ENCODE results near the gene SLC6A4.

The SLC6A4 gene

GRCh38 chr17:30235386-30236296 lies at the start of gene SLC6A4:
SLC6A4 (minus strand) TSS chr17:30235697; CDS start chr17:30221958, 13,739 bp downstream.
- no peak for DNase-seq

GRCh38 chr17:30279156-30279555 lies 43.7 kb upstream of the SLC6A4 start:
- no peak for DNase-seq

DNA sequence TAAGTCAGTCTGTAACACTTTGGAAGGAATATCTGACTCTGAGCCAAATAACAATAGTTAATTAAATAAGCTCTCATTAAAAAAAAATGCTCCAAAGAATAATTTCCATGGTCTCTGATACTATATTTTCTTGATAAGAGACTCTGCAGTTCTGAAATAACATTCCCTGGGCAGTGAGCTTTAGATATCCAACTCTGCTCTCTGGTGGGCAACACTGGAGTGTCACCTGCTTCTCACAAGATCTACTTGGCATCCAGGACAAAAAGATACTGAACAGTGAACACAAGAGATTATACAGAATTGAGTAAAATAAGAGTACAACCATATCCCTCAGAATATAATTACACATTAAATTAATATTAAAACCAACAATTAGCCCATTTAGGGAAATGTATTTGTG lies 42.5 kb upstream of the SLC6A4 start:
- no peak for DNase-seq

- no peak for DNase-seq
Observed at GRCh38 chr17:30275911-30276310, 40.4 kb upstream of the SLC6A4 start.

DNA sequence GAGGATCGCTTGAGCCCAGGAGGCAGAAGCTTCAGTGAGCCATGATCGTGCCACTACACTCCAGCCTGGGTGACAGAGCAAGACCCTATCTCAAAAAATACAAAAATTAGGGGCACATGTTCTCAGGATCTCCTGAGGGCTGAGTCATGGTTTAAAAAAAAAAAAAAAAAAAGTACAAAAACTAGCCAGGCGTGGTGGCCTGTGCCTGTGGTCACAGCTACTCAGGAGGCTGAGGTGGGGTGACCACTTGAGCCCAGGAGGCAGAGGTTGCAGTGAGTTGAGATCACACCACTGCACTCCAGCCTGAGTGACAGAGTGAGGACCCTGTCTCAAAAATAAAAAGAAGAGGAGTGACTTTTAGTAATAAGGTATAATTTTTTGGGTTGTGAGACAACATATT lies 39.4 kb upstream of the SLC6A4 start:
- DNase-seq: no peak

DNA sequence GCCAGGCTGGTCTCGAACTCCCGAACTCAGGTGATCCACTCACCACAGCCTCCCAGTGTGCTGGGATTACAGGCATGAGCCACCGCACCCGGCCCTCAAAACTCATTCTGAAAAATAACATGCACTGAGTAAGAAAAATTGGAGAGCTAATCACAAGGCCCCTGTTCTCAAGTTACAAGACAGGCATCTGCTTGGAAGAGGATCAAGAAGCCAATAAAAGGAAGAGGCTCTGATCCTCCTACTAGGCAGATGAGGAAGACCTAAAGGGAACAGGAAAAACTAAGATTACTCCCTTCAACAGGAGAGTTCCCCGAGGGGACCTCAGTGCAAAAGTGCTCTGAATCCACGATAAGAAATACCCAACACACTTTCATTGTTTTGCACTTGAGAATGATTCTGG lies 37.9 kb upstream of the SLC6A4 start:
- no peak for DNase-seq

- DNase-seq: no peak
Observed at GRCh38 chr17:30271102-30271501, 35.6 kb upstream of the SLC6A4 start.

- no peak for DNase-seq
Observed at GRCh38 chr17:30267625-30268024, 32.1 kb upstream of the SLC6A4 start.

- no peak for DNase-seq
Observed at GRCh38 chr17:30263552-30264333, 28.2 kb upstream of the SLC6A4 start.

- no peak for DNase-seq
Observed at GRCh38 chr17:30256756-30257506, 21.4 kb upstream of the SLC6A4 start.

DNA sequence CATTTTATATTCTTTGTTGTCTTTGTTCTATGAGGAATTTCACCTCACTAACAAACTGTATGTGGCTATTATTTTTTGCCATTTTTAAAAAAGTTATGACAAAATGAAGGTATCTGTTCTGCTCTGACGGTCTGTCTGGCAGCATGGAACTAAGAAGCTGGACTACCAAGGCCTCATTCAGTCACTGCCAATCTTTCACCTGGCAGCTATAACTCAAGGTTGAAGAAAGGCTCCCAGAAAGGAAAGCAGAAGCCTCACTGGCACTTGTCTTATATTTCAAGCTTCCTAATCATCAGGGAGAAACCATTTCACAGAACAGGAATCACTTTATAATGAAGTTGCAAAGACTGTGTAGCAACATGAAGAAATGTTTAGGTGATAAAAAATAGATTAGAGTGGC lies 18.7 kb upstream of the SLC6A4 start:
- no peak for DNase-seq

DNA sequence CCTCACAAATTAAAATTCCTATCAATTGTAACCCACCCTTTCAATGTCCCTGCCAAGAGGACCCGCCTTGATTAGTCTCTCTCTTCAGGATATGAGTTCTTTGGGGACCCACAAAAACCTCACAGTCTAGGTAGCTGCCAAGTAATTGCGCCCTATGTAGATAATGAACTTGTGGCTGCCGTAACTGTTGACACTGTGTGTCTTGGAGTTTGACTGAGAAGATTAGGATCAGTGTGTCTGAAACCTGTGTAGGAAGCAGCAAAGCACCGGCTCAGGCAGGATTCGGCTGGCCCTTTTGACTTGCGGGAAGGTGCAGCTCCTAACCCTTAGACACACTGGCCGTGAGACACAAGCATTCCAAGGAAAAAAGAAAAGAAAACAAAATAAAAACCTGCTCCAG lies 17.8 kb upstream of the SLC6A4 start:
- DNase-seq: no peak

GRCh38 chr17:30251931-30252330 lies 16.4 kb upstream of the SLC6A4 start:
- DNase-seq: no peak

GRCh38 chr17:30249460-30249859 lies 14.0 kb upstream of the SLC6A4 start:
- DNase-seq: no peak

GRCh38 chr17:30248786-30249185 lies 13.3 kb upstream of the SLC6A4 start:
- DNase-seq: no peak

GRCh38 chr17:30246460-30246859 lies 11.0 kb upstream of the SLC6A4 start:
- no peak for DNase-seq

DNA sequence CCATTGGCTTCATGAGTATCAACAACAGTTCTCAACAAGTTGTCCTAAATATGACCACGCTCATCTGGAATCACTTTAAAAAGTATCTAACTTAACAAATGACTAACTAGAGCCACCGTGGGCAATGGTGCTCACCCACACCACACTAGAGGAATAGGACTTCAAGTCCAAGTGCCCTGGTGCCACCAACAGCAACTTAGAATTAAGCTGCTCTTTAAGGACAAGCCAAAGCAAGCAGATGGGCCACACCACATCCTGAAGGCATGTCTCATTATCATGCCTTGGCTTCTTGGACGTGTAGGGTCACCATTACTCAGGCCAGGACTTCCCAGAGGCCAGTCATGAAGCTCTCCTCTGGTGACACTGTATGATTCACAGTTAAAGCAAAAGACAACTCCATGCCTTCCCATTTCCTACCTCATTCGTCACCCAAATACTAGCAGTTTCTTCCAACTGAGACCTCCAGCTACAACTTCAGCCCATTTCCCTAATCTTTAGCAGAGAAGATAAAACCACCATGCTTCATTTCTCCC lies 9.4 kb upstream of the SLC6A4 start:
- no peak for DNase-seq

DNA sequence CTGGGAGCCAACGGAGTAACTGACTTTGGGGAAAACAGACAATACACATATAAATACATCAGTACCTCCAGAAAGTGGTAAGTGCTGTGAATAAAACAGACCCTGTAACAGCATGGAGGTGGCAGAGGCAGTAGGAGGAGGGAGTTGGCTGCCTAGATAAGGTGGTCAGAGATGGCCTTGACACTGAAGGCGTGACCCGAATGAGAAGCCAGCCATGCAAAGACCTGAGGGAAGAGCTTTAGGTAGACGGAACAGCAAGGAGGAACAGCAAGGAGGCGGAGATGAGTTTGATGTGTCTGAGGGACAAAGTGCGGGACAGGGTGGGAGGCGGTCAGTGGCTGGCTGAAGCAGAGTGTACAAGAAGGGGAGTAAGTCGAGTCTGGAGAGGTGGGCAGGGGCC lies 8.1 kb upstream of the SLC6A4 start:
- DNase-seq: no peak

- no peak for DNase-seq
Observed at GRCh38 chr17:30243002-30243401, 7.5 kb upstream of the SLC6A4 start.

- DNase-seq: no peak
Observed at GRCh38 chr17:30241051-30241450, 5.6 kb upstream of the SLC6A4 start.

GRCh38 chr17:30240177-30240576 lies 4.7 kb upstream of the SLC6A4 start:
- DNase-seq: no peak

DNA sequence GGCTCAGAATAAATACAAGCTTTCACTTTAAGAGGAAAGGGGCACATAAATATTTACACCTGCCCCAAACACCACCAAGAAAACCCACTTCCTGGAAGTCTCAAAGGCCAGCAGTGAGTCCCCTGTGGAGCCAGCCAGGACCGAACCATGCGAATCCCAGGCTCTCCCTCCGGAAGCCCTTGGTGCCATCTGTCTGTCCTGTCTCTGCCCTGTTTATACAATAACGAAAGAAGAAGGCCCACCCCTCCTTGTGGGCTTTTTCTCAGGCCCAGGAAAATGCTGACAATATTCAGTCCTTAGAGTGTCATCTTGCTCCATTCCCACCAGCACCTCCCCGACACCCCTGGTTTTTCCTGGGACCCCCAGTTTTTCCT lies 3.6 kb upstream of the SLC6A4 start:
- DNase-seq: no peak

Measured in stimulated activated CD4-positive, alpha-beta T cell treated with anti-CD3 and anti-CD28 coated beads, Interleukin-2, amount 100 ng/mL, for 48 hours (primary cell).